Inflammatory macrophage treated with lipopolysaccharide for 1 hour (primary cell): Measurements from ENCODE around the gene REEP1.
"Not testable (repeated sequence)": the region's sequence is repeated elsewhere in the genome, so short reads cannot be mapped to it uniquely, and the experiment has no call there.

Experiments
- DNase-seq, 2 donors: peaks; one replicate each; pipeline ENCODE4 v3.0.0-alpha.2; 2020 to 2022

REEP1 gene

DNA sequence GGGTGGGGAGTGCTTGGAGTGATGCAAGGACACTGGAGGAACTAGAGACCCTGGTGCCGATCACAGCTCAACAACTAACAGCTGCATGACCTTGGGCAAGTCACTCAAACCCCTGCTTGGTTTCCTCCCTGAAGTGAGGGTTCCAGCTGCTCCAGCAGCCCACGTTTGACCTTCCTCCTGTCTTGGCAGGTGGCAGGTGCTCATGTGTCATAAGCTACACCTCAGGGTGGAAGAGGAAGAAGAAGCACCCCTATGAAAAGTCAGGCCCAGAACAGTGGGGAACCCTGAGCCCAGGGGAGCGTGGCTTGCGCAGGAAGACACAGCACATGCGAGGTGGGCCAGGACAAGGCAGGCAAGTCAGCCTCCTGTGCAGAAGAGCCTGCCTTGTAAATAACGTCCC lies 95.8 kb downstream of the REEP1 start:
- no peak for DNase-seq

DNA sequence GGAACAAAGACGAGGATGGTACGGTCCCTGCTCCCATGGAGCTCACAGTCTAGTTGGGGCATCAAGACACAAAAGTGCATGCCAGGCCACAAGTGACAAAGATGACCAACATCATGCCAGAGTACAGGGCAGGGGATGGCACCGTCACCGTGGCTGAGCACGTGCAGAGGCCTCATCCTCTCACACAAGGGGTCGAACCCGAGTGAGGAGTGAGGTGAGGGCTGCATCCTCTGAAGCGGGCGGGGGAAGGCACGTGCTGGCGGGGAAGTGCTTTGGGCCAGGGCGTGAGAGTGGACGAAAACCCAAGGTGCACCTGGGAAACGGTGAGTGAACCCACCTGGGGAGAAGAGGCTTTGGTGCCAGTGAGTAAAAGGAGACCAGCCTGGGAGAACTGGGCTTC lies 97.2 kb downstream of the REEP1 start:
- no peak for DNase-seq

DNA sequence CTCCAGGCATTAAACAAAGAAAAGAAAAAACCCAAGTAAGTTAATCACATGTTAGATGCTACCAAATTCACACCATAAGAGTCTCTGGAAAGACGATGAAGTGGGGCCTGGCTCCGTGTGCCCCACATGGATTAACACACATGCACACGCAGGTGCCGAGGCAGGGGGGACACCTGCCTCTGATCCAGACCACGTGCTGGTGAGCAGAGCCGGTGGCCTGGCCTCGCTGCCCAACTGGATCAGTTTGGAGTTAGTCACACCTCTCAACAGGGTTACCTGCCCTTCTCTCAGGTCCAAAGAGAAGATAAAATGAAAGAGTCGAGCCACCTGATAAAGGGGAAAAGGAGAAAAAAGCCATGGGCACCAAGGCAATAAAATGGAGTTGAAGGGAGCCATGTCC lies 97.7 kb downstream of the REEP1 start:
- no peak for DNase-seq

DNA sequence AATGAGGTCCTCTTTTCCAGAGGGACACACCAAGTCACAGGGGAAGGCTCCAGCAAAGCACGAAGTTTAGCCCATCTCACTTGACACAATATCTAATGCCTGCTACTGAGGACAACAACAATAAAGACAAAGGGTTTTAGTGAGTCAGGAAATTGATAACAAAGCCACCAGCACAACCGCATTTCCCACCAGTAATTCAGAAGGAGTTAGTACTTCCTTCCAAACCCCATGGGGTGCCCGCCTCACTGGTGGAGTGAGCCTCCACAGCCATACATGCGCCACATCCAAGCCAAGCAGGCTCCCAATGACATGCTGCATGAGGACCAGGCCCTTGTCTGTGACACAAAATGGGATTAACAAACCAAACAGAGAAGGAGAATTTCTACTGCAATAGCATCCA lies 98.1 kb downstream of the REEP1 start:
- no peak for DNase-seq

DNA sequence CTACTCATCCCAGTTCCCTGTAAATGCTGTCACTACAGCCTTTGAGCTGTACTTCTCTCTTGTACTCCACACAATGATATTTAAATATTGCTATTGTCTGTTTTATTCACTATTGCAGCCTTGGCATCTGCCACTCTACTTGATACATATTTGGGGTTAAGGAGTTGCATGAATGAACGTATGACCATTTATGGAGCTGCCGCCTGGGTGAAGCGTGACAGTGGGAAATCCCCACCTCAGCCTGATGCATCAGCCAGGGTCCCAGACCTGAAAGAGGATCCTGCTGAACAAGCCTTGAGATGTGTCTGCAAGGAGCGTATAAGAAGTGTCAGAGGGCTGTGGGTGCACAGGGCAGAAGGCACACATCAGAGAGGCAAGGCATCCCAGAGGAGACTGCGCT lies 99.1 kb downstream of the REEP1 start:
- peak; percentile 39 to 55 for DNase-seq

DNA sequence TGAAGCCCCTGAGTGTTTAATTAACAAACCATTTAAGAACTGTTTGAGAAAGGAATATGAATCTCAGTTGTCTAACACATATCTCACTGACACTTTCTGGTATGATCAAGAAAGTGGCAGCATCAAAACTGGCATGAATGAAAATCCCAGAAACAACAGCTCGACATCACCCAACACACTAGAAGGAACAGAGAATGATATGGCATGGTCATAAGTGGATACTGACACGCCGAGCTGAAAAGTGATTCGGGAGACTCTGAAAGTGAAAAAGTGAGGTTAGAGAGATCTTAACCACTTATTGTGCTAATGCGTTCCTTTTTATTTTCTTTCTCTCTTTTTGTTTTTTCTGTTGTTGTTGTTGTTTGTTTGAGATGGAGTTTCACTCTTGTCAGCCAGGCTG lies 100.3 kb downstream of the REEP1 start:
- no peak for DNase-seq

DNA sequence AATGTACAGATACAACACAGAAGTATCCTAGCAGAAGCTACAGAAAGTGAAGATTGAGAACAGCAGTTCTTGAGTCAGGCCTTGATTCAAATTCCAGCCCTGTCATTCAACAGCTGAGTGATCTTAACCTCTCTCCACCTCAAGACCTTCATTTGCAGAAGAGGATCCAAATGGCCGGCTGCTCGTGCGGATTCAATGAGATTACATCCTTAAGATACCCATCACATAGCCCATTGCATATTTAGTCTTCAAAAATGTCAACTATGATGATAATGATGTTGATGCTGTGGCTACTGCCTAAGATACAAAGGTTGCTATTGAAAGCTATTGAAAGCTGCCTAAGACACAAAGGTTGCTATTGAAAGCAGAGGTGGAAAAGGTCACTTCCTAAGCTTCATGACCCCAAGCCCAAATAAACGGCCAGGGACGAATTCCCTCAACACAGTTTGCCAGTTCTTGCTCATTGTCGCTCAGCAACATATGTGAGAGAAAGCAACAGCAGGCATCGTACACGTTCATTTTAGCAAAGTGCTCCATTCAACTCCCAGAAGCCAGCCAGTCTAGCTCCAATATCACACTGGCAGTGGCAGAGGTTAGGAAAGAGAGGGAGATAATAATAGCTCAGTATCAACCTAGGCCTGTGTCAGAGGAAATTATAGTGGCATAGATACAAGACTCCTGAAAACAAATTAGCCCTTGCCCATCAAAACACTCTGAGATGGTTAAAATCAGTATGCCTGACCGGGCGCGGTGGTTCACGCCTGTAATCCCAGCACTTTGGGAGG lies 102.0 kb downstream of the REEP1 start:
- DNase-seq = no peak

DNA sequence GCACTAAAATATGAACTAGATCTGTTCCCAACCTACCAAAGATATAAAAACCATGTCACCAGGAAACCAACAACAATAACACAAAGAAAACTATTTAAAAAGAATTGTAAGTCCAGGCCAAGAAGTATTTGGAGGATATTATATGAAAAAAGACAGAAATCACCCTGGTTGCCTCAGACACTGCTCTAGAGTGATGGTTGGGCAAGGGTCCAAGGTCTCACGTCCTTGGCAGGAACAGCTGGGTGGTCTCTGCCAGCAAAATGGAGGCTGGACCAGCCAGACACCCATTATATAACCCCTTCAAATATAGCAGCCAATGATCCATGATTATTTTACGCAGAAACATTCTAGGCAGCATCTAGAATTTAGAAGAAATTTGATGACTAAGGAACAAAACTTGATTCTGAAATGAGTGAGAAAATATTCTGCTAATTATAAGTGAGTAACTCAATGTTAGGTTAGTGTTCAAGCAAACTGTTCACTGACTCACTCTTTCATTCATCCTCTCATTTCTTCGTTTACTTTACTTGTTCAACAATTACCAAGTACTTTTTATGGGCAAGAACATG lies 102.8 kb downstream of the REEP1 start:
- DNase-seq = no peak

DNA sequence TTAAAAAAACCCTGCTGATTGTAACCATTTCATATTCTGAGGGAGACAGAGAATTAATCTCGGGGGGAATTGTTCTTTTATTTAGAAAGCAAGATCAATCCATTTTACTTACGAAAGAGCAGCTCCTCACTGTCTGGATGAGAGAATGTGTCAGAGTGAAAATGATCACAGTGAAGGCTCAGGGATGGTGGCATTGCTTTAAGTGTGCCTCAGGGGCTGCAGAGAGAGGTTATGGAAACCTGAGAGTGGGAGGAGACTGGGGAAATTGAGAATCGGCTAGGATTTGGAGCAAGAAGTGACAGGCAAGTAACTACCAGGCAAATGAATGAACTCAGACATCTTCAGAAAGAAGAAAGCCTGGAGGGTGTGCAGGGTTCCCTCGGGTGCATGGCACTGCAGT lies 104.0 kb downstream of the REEP1 start:
- DNase-seq = no peak

DNA sequence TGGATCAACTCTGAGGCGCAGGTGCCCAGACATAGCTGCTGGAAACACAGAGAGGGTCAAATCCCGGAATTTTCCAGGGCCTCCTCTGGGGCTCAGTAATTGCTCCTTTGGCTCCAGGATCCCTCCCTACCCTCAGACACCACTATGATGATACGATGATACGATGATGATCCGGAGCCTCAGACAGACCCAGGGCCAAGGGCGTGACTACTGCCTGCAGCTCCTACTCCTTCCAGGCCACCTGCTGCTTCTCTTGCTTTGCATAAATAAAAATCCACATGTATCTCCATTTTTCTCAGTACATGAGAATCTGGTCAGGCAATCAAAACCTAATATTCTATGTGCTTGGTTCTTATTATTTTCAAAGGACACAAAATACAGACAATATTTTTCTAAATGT lies 104.5 kb downstream of the REEP1 start:
- no peak for DNase-seq

DNA sequence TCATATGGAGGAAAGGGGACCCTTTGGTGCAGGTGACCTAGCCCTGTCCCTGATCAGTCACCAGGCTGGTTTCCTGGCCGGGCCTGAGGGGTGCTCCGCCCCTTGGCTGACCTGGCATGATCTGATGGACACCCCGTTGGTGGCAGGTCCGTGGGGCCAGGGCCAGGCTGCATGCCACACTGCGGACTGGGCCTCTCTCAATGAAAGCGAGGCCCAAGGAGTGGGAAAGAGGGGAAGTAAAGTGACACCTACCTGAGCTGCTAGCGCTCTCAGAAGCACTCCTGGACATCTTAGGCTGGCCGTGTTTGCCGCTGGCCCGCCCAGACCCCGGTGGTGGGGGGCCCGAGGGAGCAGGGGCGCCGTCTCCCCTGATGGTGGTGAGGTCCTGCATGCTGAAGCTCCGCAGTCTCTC lies 105.0 kb downstream of the REEP1 start:
- no peak for DNase-seq

DNA sequence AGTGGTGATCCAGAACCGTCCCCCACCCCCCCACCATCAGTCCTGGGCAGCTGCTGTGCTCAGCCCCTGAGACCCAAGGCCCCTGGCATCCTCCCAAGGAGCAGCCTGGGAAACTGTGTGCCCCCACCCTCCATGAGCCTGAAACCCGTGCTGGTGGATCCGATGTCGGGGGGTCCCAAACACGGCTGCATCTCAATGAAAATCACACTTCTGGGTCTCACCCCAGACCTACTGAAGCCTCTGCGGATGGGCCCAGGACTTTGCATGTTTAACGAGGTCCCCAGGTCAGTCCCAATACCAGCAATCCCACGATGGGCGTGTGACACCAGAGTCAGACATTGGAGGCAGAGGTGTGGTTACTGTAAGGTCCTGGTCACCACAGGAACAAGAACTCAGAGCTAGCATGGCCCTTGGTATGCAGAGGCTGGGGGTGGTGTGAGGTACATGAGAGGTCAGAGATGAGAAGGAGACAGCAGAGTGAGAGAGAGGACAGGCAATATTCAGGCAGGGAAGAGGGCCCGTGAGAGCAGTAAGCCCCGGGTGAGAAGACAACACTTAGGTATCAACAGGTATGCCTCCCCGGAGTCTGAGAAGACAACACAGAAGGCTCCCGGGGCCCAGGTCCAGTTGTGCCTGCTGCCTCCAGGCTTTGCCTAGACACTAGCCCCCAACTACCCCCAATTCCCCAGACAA lies 105.6 kb downstream of the REEP1 start:
- DNase-seq = no peak

DNA sequence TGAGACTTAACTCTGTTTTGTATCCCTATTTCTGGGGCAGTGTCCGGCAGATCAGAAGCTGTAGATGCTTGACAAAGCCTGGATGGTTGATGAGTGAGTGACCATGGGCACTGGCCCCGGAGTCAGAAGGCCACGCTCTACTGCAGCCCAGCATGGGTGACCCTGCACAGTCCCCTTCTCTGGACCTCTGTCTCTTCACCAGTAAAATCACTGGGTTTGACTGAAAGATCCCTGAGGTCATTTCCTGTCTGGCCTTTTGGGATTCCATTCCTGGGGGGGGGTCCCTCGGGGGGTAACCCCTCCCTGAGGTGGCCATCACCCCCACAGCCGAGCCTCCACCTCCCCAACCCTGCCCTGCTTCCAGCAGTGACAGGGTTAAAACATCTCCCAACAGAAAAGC lies 106.5 kb downstream of the REEP1 start:
- DNase-seq = no peak

DNA sequence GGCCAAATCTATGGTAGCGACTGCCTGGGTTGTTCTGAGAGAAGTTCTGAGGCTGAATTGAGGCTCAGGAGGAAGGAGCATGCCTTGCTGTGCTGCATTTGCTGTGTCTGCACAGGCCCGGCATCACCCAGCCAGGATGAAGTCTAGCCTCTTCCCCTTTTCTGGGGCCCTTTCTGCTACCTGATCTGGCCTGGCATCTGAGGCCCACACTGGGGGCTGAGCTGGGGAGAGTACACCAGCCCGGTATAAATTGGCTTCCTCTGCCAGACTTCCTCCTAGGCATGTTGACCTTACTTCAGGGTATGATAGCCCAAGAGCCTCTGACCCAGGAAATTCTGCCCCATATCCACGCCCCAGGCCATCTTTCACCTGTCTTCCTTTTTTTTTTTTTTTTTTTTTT lies 108.2 kb downstream of the REEP1 start:
- DNase-seq = no peak

DNA sequence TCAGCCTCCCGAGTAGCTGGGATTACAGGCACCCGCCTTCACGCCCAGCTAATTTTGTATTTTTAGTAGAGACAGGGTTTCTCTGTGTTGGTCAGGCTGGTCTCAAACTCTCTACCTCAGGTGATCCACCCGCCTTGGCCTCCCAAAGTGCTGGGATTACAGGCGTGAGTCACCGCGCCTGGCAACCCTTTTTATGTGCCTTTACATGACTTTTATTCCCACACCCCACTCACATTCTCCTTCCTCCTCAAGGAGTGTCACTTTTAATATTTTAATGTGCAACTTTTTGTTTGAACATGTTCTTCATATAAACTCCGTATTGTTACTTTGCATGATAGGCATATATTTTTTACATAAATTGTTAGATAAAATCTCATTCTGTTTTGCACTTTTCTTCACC lies 108.9 kb downstream of the REEP1 start:
- DNase-seq = not testable (repeated sequence)

DNA sequence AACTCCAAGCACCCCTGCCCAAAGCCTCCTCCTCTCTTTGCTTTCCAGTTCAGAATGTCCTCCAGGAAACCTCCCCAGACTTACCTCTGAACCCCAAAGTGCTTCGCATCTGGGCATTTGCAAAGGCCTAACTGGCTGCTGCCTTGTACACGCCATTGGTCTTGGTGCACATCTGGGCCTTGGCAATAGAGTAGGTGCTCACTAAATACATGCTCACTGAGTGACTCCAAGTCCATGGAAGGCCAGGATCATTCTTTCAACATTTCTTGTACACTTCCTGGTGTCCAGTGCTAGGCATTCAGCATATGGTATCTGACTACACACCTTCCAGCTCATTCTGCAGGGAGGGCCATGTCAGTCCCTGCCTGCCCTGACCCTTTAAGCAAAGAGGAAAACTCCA lies 109.7 kb downstream of the REEP1 start:
- no peak for DNase-seq

DNA sequence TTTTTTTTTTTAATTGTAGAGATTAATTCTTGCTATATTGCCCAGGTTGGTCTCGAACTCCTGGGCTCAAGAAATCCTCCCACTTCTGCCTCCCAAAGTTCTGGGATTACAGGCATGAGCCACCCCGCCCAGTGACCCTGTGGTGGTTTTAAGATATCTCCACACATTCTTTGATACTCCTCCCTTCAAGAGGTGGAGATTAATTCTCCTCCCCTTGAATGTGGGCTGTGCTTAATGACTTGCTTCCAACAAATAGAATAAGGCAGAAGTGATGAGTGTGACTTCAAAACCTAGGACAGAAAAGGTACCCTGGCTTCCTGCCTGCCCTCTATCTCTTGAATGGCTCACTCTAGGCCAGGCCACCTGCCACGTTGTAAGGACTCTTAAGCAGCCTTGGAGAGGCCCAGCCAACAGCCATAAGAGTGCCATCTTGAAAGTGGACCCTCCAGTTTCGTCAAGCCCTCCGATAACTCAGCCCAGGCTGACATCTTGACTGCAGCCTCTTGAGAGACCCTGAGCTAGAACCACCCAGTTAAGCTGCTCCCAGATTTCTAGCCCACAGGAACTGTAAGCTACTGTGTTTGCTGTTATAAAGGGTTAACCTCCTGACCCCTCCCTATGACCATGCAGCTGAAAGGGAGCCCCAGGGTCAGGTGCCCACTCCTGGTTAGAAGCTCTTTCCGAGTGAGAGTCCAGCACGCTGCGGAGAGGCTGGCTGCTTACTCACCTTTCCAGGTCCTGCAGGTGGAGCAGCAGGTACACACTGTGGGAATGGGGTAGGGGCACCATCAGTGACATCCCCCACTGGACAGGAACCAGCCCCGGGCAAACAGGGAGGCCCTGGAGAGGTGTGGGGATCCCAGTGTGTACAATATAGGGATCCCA lies 110.5 kb downstream of the REEP1 start:
- DNase-seq = no peak

DNA sequence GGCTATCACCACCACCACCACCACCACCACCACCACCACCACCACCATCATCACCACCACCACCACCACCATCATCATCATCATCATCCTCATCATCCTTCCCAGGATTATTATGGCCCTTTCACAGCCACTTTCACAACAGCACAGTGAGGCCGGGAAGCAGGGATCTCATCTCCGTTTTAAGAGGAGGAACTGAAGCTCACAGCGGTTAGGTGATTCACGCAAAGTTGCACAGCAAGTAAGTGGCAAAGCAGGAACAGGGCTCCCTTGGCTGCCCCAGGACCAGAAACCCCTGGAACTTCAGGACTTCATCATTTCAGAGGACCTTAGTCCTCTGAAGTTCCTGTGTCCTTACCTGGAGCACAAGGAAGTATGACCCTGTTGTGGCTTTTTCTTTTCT lies 111.4 kb downstream of the REEP1 start:
- DNase-seq = peak; percentile 45 to 48

DNA sequence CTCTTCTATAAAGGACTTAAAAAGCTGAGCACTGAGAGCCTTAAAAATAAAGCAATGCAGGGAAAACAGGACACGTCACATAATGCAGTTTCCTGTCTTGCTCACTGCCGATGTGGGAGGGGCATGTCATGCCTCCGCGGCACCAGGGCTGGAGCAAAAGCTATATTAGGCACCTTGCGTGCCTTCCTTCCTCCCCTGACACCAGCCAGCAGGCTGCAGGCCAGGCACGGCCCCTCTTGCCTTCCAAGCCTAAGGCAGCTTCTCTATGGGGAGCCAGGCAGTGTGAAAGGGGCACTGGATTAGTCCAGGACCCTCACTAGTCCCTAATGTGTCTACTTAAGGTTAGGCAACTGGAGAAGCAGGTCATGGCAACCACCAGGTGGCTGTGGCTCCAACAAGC lies 111.8 kb downstream of the REEP1 start:
- DNase-seq = peak; percentile 58 to 69

DNA sequence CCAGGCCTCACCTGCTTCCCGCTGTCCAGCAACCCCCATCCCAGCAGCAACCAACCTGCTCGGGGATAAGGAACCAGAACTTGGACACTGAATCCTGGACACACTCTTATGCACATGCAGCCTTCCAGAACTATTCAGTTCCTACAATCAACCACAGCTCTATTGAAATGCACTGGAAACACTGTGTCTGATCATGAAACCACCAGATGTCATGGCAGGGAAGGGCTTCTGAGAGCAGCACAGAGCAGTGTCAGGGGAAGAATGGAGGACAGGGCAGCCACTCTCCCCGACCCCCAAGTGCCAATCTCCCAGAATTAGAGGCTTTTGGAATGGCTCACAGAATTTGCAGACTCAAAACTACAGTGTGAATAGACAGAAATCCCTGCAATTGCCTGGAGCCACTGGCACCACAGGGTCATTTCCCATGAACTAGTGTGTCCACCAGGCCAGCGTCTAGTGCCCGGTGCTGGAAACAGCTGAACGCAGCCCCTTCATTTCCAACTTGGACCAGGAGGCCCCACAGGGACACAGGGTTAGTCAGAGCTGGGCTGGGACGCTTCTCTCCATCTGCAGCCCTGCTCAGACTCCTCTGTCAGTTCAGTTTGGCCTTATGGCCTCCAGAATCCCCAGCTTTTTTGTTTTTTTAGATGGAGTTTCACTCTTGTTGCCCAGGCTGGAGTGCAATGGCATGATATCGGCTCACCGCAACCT lies 112.6 kb downstream of the REEP1 start:
- no peak for DNase-seq

DNA sequence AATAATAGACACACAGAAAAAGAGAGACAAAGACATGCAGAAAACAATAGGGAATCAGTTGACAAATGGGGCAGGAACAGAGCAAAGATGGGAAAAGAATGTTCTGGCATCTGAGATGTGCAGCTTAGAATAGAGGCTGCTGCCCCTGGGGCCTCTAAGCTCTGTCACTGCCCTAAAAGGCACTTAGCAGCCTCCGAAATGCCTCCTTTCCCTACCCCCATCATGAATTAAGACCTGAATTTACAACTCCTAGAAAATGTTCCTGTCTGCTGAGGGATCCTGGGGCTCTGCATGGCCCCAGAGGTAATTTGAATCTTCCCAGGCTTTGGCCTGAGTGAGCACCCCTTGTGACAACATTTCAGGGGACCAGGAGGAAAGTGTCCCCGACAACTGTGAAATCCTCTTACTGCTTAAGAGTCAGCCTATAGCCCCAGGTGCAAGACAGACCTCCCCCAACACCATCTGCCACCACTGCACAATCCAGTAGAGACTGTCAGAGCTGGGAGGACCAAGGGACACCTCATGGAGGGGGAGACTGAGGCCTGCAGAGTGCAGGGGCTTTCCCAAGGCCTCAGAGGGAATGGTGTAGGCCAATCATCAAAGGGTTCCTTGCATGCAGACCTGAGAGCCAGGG lies 113.4 kb downstream of the REEP1 start:
- DNase-seq = no peak
